Fibroblast of lung (primary cell): ENCODE data around the gene CLDN7.

Experiments used
- CTCF ChIP-seq, 2 donors: IDR thresholded peaks in 1 of 2; conservative IDR thresholded peaks in 1 of 2; 1 replicate in 1 of 2; 2 replicates in 1 of 2; pipeline ENCODE4 v1.5.1; 2011 to 2012; ENCODE audit warnings: low read length in 2 of 2, control low read depth in 1 of 2, inconsistent platforms in 1 of 2, low read depth in 1 of 2, mild to moderate bottlenecking in 1 of 2
- EZH2 ChIP-seq: IDR thresholded peaks from 2 replicates; pipeline ENCODE4 v1.5.1; 2012; ENCODE audit warnings: low read length, control low read depth, mild to moderate bottlenecking; ENCODE audit errors: missing control alignments

GRCh38 chr17:7266784-7267183 is 4.5 kb upstream of the CLDN7 start:
- no peak for TF ChIP-seq CTCF (conservative IDR thresholded peaks at IDR 0.05 in 1 of 2, IDR thresholded peaks at IDR 0.05 in 1 of 2; ENCODE audit: low read depth in 1 of 2, low read length in 2 of 2)
- no peak for TF ChIP-seq EZH2
